HL-60 (cell line): ENCODE results near the gene TMEM108.

ENCODE experiments used
- DNase-seq, 2 experiments: peaks; one replicate each; pipeline ENCODE4 v3.0.0-alpha.2; 2010 to 2020; ENCODE audit warnings: low read depth in 1 of 2, low spot score in 1 of 2
- H3K27ac ChIP-seq: fragments of 250-450 bp; sonication (Bioruptor Pico); replicated peaks from 2 replicates; pipeline ENCODE4 v1.5.1; 2020; ENCODE audit warnings: mild to moderate bottlenecking, moderate library complexity
- H3K27me3 ChIP-seq: fragments of 250-450 bp; sonication (Bioruptor Pico); 2 replicates; pipeline ENCODE4 v1.5.1; 2021; ENCODE audit warnings: mild to moderate bottlenecking, moderate library complexity; ENCODE audit not compliant: insufficient read depth, poor library complexity, severe bottlenecking
- H3K4me3 ChIP-seq: replicated peaks from 2 replicates; pipeline ENCODE4 v1.5.1; 2011; ENCODE audit warnings: mild to moderate bottlenecking, control low read depth, low read length; ENCODE audit not compliant: insufficient read depth
- CTCF ChIP-seq: IDR thresholded peaks from one replicate; pipeline ENCODE4 v1.5.1; 2011; ENCODE audit warnings: low read length, control low read depth, inconsistent platforms; ENCODE audit not compliant: insufficient read depth
- GABPA ChIP-seq: IDR thresholded peaks from 2 replicates; pipeline ENCODE4 v1.6.1; 2012; ENCODE audit warnings: low read depth
- POLR2AphosphoS5 ChIP-seq: IDR thresholded peaks from 2 replicates; pipeline ENCODE4 v1.6.1; 2012; ENCODE audit warnings: low read depth
- SPI1 ChIP-seq: IDR thresholded peaks from 2 replicates; pipeline ENCODE4 v1.6.1; 2012; ENCODE audit warnings: low read depth, mild to moderate bottlenecking, borderline replicate concordance
- TF ChIP-seq, protein P1 (sequence below): IDR thresholded peaks from 2 replicates; pipeline ENCODE4 v1.6.1; 2012; ENCODE audit warnings: low read depth; ENCODE audit not compliant: insufficient replicate concordance

Gene TMEM108

GRCh38 chr3:133264920-133265319 lies 226.7 kb downstream of the TMEM108 start:
- DNase-seq: no peak
- Histone ChIP-seq H3K27me3 (peaks cover 6% of the 10 kb centered on the region), H3K27ac (no peak overlapping the region), H3K4me3 (no peak overlapping the region)
- TF ChIP-seq CTCF: no peak
- no peak for TF ChIP-seq SPI1
- TF ChIP-seq, protein P1, sequence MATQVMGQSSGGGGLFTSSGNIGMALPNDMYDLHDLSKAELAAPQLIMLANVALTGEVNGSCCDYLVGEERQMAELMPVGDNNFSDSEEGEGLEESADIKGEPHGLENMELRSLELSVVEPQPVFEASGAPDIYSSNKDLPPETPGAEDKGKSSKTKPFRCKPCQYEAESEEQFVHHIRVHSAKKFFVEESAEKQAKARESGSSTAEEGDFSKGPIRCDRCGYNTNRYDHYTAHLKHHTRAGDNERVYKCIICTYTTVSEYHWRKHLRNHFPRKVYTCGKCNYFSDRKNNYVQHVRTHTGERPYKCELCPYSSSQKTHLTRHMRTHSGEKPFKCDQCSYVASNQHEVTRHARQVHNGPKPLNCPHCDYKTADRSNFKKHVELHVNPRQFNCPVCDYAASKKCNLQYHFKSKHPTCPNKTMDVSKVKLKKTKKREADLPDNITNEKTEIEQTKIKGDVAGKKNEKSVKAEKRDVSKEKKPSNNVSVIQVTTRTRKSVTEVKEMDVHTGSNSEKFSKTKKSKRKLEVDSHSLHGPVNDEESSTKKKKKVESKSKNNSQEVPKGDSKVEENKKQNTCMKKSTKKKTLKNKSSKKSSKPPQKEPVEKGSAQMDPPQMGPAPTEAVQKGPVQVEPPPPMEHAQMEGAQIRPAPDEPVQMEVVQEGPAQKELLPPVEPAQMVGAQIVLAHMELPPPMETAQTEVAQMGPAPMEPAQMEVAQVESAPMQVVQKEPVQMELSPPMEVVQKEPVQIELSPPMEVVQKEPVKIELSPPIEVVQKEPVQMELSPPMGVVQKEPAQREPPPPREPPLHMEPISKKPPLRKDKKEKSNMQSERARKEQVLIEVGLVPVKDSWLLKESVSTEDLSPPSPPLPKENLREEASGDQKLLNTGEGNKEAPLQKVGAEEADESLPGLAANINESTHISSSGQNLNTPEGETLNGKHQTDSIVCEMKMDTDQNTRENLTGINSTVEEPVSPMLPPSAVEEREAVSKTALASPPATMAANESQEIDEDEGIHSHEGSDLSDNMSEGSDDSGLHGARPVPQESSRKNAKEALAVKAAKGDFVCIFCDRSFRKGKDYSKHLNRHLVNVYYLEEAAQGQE: no peak
- no peak for TF ChIP-seq POLR2AphosphoS5
- no peak for TF ChIP-seq GABPA

- H3K27ac ChIP-seq: no peak overlapping the region
- no peak overlapping the region for H3K4me3 ChIP-seq
- H3K27me3 ChIP-seq: peaks cover 2% of the 10 kb centered on the region
- no peak for DNase-seq
- TF ChIP-seq GABPA (no peak), SPI1 (no peak), POLR2AphosphoS5 (no peak)
- TF ChIP-seq, protein P1: no peak
Measured at GRCh38 chr3:133268726-133269134, 230.5 kb downstream of the TMEM108 start.

- Histone ChIP-seq H3K27ac (no peak overlapping the region), H3K4me3 (no peak overlapping the region), H3K27me3 (peaks cover 2% of the 10 kb centered on the region)
- TF ChIP-seq CTCF: no peak
- TF ChIP-seq SPI1: no peak
- no peak for TF ChIP-seq POLR2AphosphoS5
- no peak for DNase-seq
Measured at GRCh38 chr3:133269393-133269792, 231.2 kb downstream of the TMEM108 start.

DNA sequence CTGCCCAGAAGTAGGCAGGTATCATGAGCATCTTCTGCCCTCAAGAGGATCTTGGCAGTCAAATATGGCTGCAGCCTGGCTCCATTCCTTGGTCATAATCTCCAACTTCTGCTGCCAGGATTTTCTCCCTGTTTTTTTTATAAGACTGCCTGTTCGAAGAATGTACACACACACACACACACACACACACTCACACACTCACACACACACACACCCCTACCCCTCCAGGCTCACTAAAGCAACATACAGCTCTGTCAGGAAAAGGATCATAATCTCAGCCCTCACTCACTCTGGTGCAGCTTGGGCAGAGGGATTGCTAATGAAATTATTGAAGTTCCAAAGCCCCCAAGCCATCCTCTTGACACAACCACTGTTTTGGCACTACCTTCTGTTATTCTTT lies 232.4 kb downstream of the TMEM108 start:
- Histone ChIP-seq H3K27ac (no peak overlapping the region), H3K4me3 (no peak overlapping the region), H3K27me3 (peaks cover 2% of the 10 kb centered on the region)
- no peak for DNase-seq
- TF ChIP-seq GABPA: no peak
- TF ChIP-seq SPI1: no peak

DNA sequence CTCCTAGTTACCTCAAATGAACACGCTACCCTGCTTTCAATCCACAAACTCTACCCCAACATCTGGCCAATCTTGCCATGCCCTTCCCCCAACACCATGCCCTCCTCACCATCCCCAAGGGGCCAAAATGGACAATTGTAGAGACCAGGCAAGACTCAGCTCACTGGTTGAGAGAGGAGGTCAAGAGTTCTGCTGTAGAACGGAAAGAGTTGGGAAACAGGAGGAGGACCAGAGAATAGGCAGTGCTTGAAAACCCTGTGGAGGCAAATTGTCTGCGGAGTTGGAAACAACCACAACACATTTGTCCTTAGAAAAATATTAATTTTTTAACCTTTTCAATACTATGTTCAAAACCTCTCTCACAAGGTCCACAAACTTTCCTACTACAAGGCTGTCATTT lies 232.9 kb downstream of the TMEM108 start:
- peaks cover 2% of the 10 kb centered on the region for H3K27me3 ChIP-seq
- no peak overlapping the region for H3K4me3 ChIP-seq
- no peak overlapping the region for H3K27ac ChIP-seq
- no peak for TF ChIP-seq SPI1
- TF ChIP-seq POLR2AphosphoS5: no peak
- TF ChIP-seq CTCF: no peak
- no peak for DNase-seq
